Small intestine (tissue), 7 donors: ENCODE data around the gene GLRX5. TPM values are rescaled to one million over a fixed set of nuclear protein-coding genes. Genes with fewer than 3 reads are reported as not detected.
"Not testable (repeated sequence)": the region's sequence is repeated elsewhere in the genome, so short reads cannot be mapped to it uniquely, and the experiment has no call there.

ENCODE experiments used
- DNase-seq, 2 donors: peaks; one replicate each; pipeline versions ENCODE4 v3.0.0 to v3.0.0-alpha.2; 2013
- FAIRE-seq: peaks from 2 replicates; lab custom pipeline; 2012; peaks lifted over from hg19 to GRCh38; lab: Jason Lieb, UNC
- H3K27ac ChIP-seq, 3 donors: one replicate each; pipeline ENCODE4 v1.5.1; 2013; ENCODE audit warnings: low read length in 2 of 3, mild to moderate bottlenecking in 2 of 3, control low read depth in 1 of 3, inconsistent platforms in 1 of 3, low read depth in 1 of 3, moderate library complexity in 1 of 3
- H3K27me3 ChIP-seq, 3 donors: one replicate each; pipeline ENCODE4 v1.6.1; 2013; ENCODE audit warnings: low read length in 3 of 3, inconsistent platforms in 1 of 3; ENCODE audit not compliant: control insufficient read depth in 3 of 3, insufficient read depth in 3 of 3
- H3K36me3 ChIP-seq, 3 donors: one replicate each; pipeline ENCODE4 v1.6.1; 2013; ENCODE audit warnings: low read length in 3 of 3, inconsistent platforms in 1 of 3, low read depth in 1 of 3, mild to moderate bottlenecking in 1 of 3, moderate library complexity in 1 of 3; ENCODE audit not compliant: control insufficient read depth in 3 of 3, insufficient read depth in 2 of 3
- H3K4me1 ChIP-seq, 3 donors: one replicate each; pipeline ENCODE4 v1.6.1; 2013; ENCODE audit warnings: low read length in 2 of 3, inconsistent platforms in 1 of 3, low read depth in 1 of 3, mild to moderate bottlenecking in 1 of 3, moderate library complexity in 1 of 3; ENCODE audit not compliant: control insufficient read depth in 3 of 3, insufficient read depth in 2 of 3
- H3K4me3 ChIP-seq, 3 donors: one replicate each; pipeline ENCODE4 v1.5.1; 2013; ENCODE audit warnings: low read length in 3 of 3, control low read depth in 1 of 3, inconsistent platforms in 1 of 3, low read depth in 1 of 3, mild to moderate bottlenecking in 1 of 3, moderate library complexity in 1 of 3
- H3K9me3 ChIP-seq, 2 donors: one replicate each; pipeline ENCODE4 v1.6.1; 2013; ENCODE audit warnings: low read depth in 1 of 2, low read length in 1 of 2; ENCODE audit not compliant: control insufficient read depth in 2 of 2, insufficient read depth in 1 of 2
- WGBS, 3 donors: extraction: QIAGEN DNeasy Blood & Tissue Kit; methylation state at CpG; one replicate each; pipeline ENCODE4 v1.1.7; 2013; 5-methylcytosine and 5-hydroxymethylcytosine counted together
- polyA plus RNA-seq, 4 donors: library from polyadenylated mRNA; stranded (reverse) in 3 of 4; unstranded in 1 of 4; fragments of 200-250 nt in 3 of 4; fragments of 120-200 nt in 1 of 4; gene quantifications; one replicate each; pipeline versions ENCODE4 v1.2.1 to v1.2.3, GENCODE V29; 2013
- donor health status: healthy with polysubstance abuse.
- donor health status: control.
- donor health status: control.
- donor health status: Bipolar disorder and iron deficiency.
- donor health status: healthy.

GLRX5 gene
- polyA plus RNA-seq, 4 donors: 43.0 to 80.5 (median 53.8) TPM

GRCh38 chr14:95503365-95504134 lies 31.3 kb upstream of the GLRX5 start:
- FAIRE-seq: no peak
- WGBS, 3 donors: 75 to 84% (median 76%) methylated on average over 8 of the region's 8 CpGs

GRCh38 chr14:95504135-95505029 lies 30.5 kb upstream of the GLRX5 start:
- H3K27me3 ChIP-seq: no peaks in the 10 kb centered on the region
- DNase-seq: no peak
- no peaks in the 10 kb centered on the region for H3K9me3 ChIP-seq
- peaks cover 0 to 2% (median 0%) of the 10 kb centered on the region in 3 donors for H3K36me3 ChIP-seq
- 70 to 75% (median 74%) methylated on average over 6 of the region's 6 CpGs for WGBS, 3 donors
- peak overlapping the region in 1 of 3 donors; percentile 42 for H3K27ac ChIP-seq
- FAIRE-seq: no peak
- peaks cover 0 to 6% (median 0%) of the 10 kb centered on the region in 3 donors for H3K4me1 ChIP-seq
- H3K4me3 ChIP-seq: no peak overlapping the region

More at GRCh38 chr14:95503365-95504134, 31.3 kb upstream of the GLRX5 start:
- no peak overlapping the region for H3K4me3 ChIP-seq
- H3K27ac ChIP-seq: peak overlapping the region in 1 of 3 donors; percentile 6
- H3K36me3 ChIP-seq: peaks cover 0 to 2% (median 0%) of the 10 kb centered on the region in 3 donors
- H3K27me3 ChIP-seq: no peaks in the 10 kb centered on the region
- H3K9me3 ChIP-seq: no peaks in the 10 kb centered on the region
- DNase-seq: no peak
- peaks cover 0 to 6% (median 0%) of the 10 kb centered on the region in 3 donors for H3K4me1 ChIP-seq

- WGBS, 3 donors: 88 to 95% (median 90%) methylated on average over 17 of the region's 17 CpGs
- H3K27ac ChIP-seq: no peak overlapping the region
- peaks cover 0 to 6% (median 0%) of the 10 kb centered on the region in 3 donors for H3K4me1 ChIP-seq
Measured at GRCh38 chr14:95505030-95505589, 29.7 kb upstream of the GLRX5 start.

GRCh38 chr14:95507174-95507573 lies 27.7 kb upstream of the GLRX5 start:
- no peak for DNase-seq
- WGBS, 3 donors: 69 to 90% (median 82%) methylated on average over 8 of the region's 8 CpGs
- no peaks in the 10 kb centered on the region for H3K27me3 ChIP-seq
- no peak overlapping the region for H3K27ac ChIP-seq
- no peaks in the 10 kb centered on the region for H3K9me3 ChIP-seq
- peaks cover 0 to 6% (median 0%) of the 10 kb centered on the region in 3 donors for H3K4me1 ChIP-seq
- H3K36me3 ChIP-seq: peaks cover 0 to 2% (median 0%) of the 10 kb centered on the region in 3 donors
- H3K4me3 ChIP-seq: no peak overlapping the region
- no peak for FAIRE-seq

More at GRCh38 chr14:95505030-95505589, 29.7 kb upstream of the GLRX5 start:
- H3K27me3 ChIP-seq: no peaks in the 10 kb centered on the region
- H3K4me3 ChIP-seq: no peak overlapping the region
- peaks cover 0 to 2% (median 0%) of the 10 kb centered on the region in 3 donors for H3K36me3 ChIP-seq
- no peak for DNase-seq
- no peak for FAIRE-seq
- H3K9me3 ChIP-seq: no peaks in the 10 kb centered on the region

- no peaks in the 10 kb centered on the region for H3K9me3 ChIP-seq
- peaks cover 0 to 6% (median 0%) of the 10 kb centered on the region in 3 donors for H3K4me1 ChIP-seq
- no peak overlapping the region for H3K4me3 ChIP-seq
- WGBS, 3 donors: 54 to 88% (median 60%) methylated on average over 3 of the region's 3 CpGs
- FAIRE-seq (no peak), DNase-seq (no peak)
- peak overlapping the region in 1 of 3 donors; percentile 33 for H3K27ac ChIP-seq
- no peaks in the 10 kb centered on the region for H3K27me3 ChIP-seq
- H3K36me3 ChIP-seq: peaks cover 0 to 2% (median 0%) of the 10 kb centered on the region in 3 donors
Measured at GRCh38 chr14:95507701-95508103, 27.1 kb upstream of the GLRX5 start.

- DNase-seq (no peak), FAIRE-seq (no peak)
- Histone ChIP-seq H3K36me3 (peaks cover 0 to 2% (median 0%) of the 10 kb centered on the region in 3 donors), H3K27ac (no peak overlapping the region), H3K4me1 (peaks cover 0 to 6% (median 0%) of the 10 kb centered on the region in 3 donors), H3K27me3 (no peaks in the 10 kb centered on the region), H3K9me3 (no peaks in the 10 kb centered on the region), H3K4me3 (no peak overlapping the region)
- WGBS, 3 donors: 90 to 94% (median 93%) methylated on average over 6 of the region's 6 CpGs
Measured at GRCh38 chr14:95508377-95508776, 26.5 kb upstream of the GLRX5 start.

GRCh38 chr14:95509495-95509894 lies 25.4 kb upstream of the GLRX5 start:
- 83 to 85% (median 83%) methylated on average over 6 of the region's 6 CpGs for WGBS, 3 donors
- Histone ChIP-seq H3K36me3 (peaks cover 0 to 2% (median 0%) of the 10 kb centered on the region in 3 donors), H3K9me3 (no peaks in the 10 kb centered on the region), H3K27ac (no peak overlapping the region), H3K4me3 (no peak overlapping the region), H3K27me3 (no peaks in the 10 kb centered on the region), H3K4me1 (peaks cover 0 to 7% (median 4%) of the 10 kb centered on the region in 3 donors)
- FAIRE-seq: no peak
- DNase-seq: no peak

- DNase-seq, FAIRE-seq, H3K36me3 ChIP-seq, H3K4me3 ChIP-seq, H3K9me3 ChIP-seq, H3K27ac ChIP-seq, H3K27me3 ChIP-seq: not testable (repeated sequence)
- 89 to 95% (median 92%) methylated on average over 9 of the region's 9 CpGs for WGBS, 3 donors
- H3K4me1 ChIP-seq: peaks cover under 1 to 12% (median 9%) of the 10 kb centered on the region in 3 donors
Measured at GRCh38 chr14:95510344-95510743, 24.5 kb upstream of the GLRX5 start.
